Body of pancreas (tissue), 4 donors: ENCODE measurements around the gene NLRP7. TPM values are rescaled to one million over a fixed set of nuclear protein-coding genes. Genes with fewer than 3 reads are reported as not detected.
"Not testable (repeated sequence)": the region's sequence is repeated elsewhere in the genome, so short reads cannot be mapped to it uniquely, and the experiment has no call there.

Experiments
- ATAC-seq: fragments of 150-250 bp; one replicate; pipeline ENCODE4 v1.9.1; 2016
- DNase-seq, 4 donors: peaks; one replicate each; pipeline ENCODE4 v3.0.0-alpha.2; 2019
- H3K27ac ChIP-seq, 4 donors: fragments of 200-600 bp; sonication (generic); 1 replicate in 3 of 4; 2 replicates in 1 of 4; pipeline versions ENCODE4 v1.5.1 to v1.6.1; 2016 to 2019; ENCODE audit warnings: mild to moderate bottlenecking in 1 of 4, mixed read lengths in 1 of 4, moderate library complexity in 1 of 4
- H3K27me3 ChIP-seq, 2 donors: fragments of 200-600 bp; sonication (generic); one replicate each; pipeline ENCODE4 v1.6.0; 2016; ENCODE audit warnings: mild to moderate bottlenecking in 1 of 2
- H3K36me3 ChIP-seq, 2 donors: fragments of 200-600 bp; sonication (generic); replicated peaks in 1 of 2; 2 replicates each; pipeline ENCODE4 v1.5.1; 2016; ENCODE audit warnings: low read depth in 2 of 2; ENCODE audit not compliant: insufficient read depth in 1 of 2
- H3K4me1 ChIP-seq: fragments of 200-600 bp; sonication (generic); one replicate; pipeline ENCODE4 v1.6.0; 2016
- H3K4me3 ChIP-seq, 2 donors: fragments of 200-600 bp; sonication (generic); 1 replicate in 1 of 2; 2 replicates in 1 of 2; pipeline ENCODE4 v1.5.1; 2016 to 2019
- H3K9me3 ChIP-seq, 3 donors: fragments of 200-600 bp; sonication (generic); 1 replicate in 2 of 3; 2 replicates in 1 of 3; pipeline ENCODE4 v1.5.1; 2016
- POLR2A ChIP-seq, 3 donors: fragments of 450-650 bp; IDR thresholded peaks; one replicate each; pipeline ENCODE4 v1.6.1; 2016; ENCODE audit warnings: antibody characterized with exemption in 3 of 3, mild to moderate bottlenecking in 2 of 3
- WGBS, 2 donors: methylation state at CpG; one replicate each; pipeline ENCODE4 v1.1.5; 2017; 5-methylcytosine and 5-hydroxymethylcytosine counted together
- intact Hi-C: fragments of 100-400 bp; cut with DNase I; formaldehyde crosslinking; loops from one replicate; pipeline ENCODE4 v1.15.1; 2023
- total RNA-seq, 2 donors: library from RNA; depleted of rRNA; stranded (reverse); fragments of >200 nt; gene quantifications; one replicate each; pipeline ENCODE4 v1.1.0, GENCODE V29; 2016
- TF ChIP-seq, protein P1 (sequence below), 7 experiments: fragments of 450-650 bp in 4 of 7; fragments of 200-600 bp in 3 of 7; sonication (generic) in 3 of 7; IDR thresholded peaks; one replicate each; pipeline ENCODE4 v1.5.1; 2016 to 2019; ENCODE audit warnings: antibody characterized with exemption in 7 of 7

NLRP7 gene
- total RNA-seq, 2 donors from 2014 or later: not detected

DNA sequence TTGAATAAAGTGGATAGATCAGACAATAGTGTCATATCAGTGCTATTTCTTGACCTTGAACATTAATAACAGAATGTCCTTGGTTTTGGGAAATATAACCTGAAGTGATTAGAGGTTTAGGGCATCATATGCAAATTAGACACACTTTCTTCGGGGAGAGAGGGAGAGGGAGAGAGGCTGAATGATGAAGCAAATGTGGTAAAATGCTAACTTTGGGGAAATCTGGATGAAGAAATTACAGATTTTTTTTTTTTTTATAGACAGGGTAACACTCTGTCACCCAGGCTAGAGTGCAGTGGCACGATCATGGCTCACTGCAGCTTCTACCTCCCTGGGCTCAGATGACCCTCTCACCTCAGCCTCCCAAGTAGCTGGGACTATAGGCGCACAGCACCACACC is 45.3 kb downstream of the NLRP7 start:
- no peak for TF ChIP-seq POLR2A (IDR thresholded peaks at IDR 0.05)
- TF ChIP-seq, protein P1, sequence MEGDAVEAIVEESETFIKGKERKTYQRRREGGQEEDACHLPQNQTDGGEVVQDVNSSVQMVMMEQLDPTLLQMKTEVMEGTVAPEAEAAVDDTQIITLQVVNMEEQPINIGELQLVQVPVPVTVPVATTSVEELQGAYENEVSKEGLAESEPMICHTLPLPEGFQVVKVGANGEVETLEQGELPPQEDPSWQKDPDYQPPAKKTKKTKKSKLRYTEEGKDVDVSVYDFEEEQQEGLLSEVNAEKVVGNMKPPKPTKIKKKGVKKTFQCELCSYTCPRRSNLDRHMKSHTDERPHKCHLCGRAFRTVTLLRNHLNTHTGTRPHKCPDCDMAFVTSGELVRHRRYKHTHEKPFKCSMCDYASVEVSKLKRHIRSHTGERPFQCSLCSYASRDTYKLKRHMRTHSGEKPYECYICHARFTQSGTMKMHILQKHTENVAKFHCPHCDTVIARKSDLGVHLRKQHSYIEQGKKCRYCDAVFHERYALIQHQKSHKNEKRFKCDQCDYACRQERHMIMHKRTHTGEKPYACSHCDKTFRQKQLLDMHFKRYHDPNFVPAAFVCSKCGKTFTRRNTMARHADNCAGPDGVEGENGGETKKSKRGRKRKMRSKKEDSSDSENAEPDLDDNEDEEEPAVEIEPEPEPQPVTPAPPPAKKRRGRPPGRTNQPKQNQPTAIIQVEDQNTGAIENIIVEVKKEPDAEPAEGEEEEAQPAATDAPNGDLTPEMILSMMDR (IDR thresholded peaks at IDR 0.05): no peak
- Histone ChIP-seq H3K4me1 (no peaks in the 10 kb centered on the region), H3K27ac (no peak overlapping the region), H3K9me3 (no peaks in the 10 kb centered on the region), H3K36me3 (no peaks in the 10 kb centered on the region), H3K27me3 (no peaks in the 10 kb centered on the region), H3K4me3 (no peak overlapping the region)
- ATAC-seq (no peak), DNase-seq (no peak)
- 62 to 70% methylated on average over 3 of the region's 3 CpGs for WGBS, 2 donors
- intact Hi-C loops: no loop called here

DNA sequence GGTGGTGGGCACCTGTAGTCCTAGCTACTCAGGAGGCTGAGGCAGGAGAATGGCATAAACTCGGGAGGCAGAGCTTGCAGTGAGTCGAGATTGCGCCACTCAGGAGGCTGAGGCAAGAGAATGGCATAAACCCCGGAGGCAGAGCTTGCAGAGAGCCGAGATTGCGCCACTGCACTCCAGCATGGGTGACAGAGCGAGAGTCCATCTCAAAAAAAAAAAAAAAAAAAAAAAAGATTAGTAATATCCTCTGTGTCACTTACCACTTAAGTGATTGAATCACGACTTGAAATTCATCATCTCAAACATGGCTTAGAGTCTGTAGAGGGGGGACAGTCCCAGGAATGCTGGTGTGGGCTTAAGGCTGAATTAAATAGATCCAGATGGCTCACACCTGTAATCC is 46.2 kb downstream of the NLRP7 start:
- H3K9me3 ChIP-seq, H3K4me3 ChIP-seq, H3K27ac ChIP-seq, ATAC-seq, H3K36me3 ChIP-seq, H3K27me3 ChIP-seq, H3K4me1 ChIP-seq, intact Hi-C loops: not testable (repeated sequence)
- WGBS, 2 donors: 59 to 68% methylated on average over 8 of the region's 8 CpGs
- peak in 1 of 4 donors; percentile 47 for DNase-seq

DNA sequence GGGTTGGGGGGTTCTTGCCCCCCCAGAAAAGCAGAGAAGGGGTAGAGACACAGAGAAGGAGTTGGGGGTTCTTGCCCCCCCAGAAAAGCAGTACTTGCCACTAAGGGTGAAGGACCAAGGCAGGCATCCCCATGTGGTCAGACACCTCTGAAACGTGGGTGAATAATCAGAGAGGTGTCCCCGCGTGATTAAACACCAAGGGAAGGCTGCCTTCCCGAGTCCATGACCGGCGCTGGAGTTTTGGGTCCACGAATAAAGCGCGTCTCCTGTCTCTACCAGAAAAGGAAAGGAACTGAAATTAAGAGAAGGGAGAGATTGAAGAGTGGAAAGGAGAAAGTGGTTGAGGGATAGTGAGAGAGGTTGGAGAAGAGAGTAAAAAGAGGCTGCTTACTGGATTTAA is 47.7 kb downstream of the NLRP7 start:
- 52 to 65% methylated on average over 9 of the region's 9 CpGs for WGBS, 2 donors
- intact Hi-C loops, H3K36me3 ChIP-seq: not testable (repeated sequence)

GRCh38 chr19:54898685-54899084 is 48.6 kb downstream of the NLRP7 start:
- H3K27ac ChIP-seq, ATAC-seq, H3K9me3 ChIP-seq, H3K4me3 ChIP-seq, DNase-seq, intact Hi-C loops, H3K27me3 ChIP-seq, H3K36me3 ChIP-seq, H3K4me1 ChIP-seq: not testable (repeated sequence)
- WGBS, 2 donors: 37 to 48% methylated on average over 7 of the region's 7 CpGs

More for the DNA sequence above, 47.7 kb downstream of the NLRP7 start:
- not testable (repeated sequence) for H3K27me3 ChIP-seq, H3K27ac ChIP-seq, ATAC-seq, DNase-seq, H3K9me3 ChIP-seq, H3K4me1 ChIP-seq, H3K4me3 ChIP-seq

- 58 to 80% methylated on average over 2 of the region's 2 CpGs for WGBS, 2 donors
- intact Hi-C loops: no loop called here
- H3K27ac ChIP-seq: no peak overlapping the region
- no peaks in the 10 kb centered on the region for H3K36me3 ChIP-seq
- DNase-seq: no peak
- H3K4me1 ChIP-seq: no peaks in the 10 kb centered on the region
- no peaks in the 10 kb centered on the region for H3K9me3 ChIP-seq
- H3K27me3 ChIP-seq: no peaks in the 10 kb centered on the region
- no peak for ATAC-seq
- H3K4me3 ChIP-seq: no peak overlapping the region
- TF ChIP-seq, protein P1 (IDR thresholded peaks at IDR 0.05): no peak
- no peak for TF ChIP-seq POLR2A (IDR thresholded peaks at IDR 0.05)
These were observed 51.3 kb downstream of the NLRP7 start for GRCh38 chr19:54896036-54896435.

DNA sequence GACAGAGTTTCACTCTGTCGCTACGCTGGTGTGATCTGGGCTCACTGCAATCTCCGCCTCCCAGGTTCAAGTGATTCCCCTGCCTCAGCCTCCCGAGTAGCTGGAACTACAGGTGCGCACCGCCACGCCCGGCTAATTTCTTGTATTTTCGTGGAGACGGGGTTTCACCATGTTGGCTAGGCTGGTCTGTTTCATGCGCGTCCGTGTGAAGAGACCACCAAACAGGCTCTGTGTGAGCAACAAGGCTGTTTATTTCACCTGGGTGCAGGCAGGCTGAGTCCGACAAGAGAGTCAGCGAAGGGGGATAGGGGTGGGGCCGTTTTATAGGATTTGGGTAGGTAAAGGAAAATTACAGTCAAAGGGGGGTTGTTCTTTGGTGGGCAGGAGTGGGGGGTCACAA is 53.2 kb downstream of the NLRP7 start:
- H3K9me3 ChIP-seq, intact Hi-C loops, H3K27ac ChIP-seq, H3K4me1 ChIP-seq, H3K4me3 ChIP-seq, DNase-seq, ATAC-seq, H3K36me3 ChIP-seq, H3K27me3 ChIP-seq: not testable (repeated sequence)
- 73 to 86% methylated on average over 16 of the region's 16 CpGs for WGBS, 2 donors

DNA sequence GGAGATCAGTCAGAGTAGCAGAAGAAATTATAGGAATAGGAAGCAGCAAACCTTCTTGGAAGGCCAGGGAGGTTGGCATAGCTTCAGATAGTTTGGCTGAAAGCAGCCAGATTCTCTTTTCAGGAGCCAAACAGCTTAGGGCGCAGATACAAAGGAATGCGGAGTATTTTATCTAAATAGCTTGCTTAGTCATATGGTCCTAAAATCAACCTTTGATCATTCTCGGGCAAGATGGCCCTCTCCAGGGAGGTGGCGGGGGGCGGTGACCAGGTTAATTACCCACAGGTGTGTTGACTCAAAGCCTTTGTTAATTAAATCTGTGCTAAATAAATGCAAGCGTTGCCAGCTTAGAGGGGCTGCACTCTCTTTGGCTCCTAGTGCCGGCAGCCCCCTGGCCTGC is 53.9 kb downstream of the NLRP7 start:
- 21 to 27% methylated on average over 7 of the region's 7 CpGs for WGBS, 2 donors
- Histone ChIP-seq H3K9me3 (no peaks in the 10 kb centered on the region), H3K27me3 (no peaks in the 10 kb centered on the region), H3K27ac (no peak overlapping the region), H3K4me1 (no peaks in the 10 kb centered on the region), H3K4me3 (no peak overlapping the region), H3K36me3 (no peaks in the 10 kb centered on the region)
- no peak for DNase-seq
- intact Hi-C loops: no loop called here
- ATAC-seq: no peak
- no peak for TF ChIP-seq POLR2A (IDR thresholded peaks at IDR 0.05)
- TF ChIP-seq, protein P1 (IDR thresholded peaks at IDR 0.05): no peak
